Suprapubic skin (tissue), 4 donors: ENCODE results near the gene LY6G5C. TPM values are rescaled to one million over a fixed set of nuclear protein-coding genes. Genes with fewer than 3 reads are reported as not detected.

Experiments used
- DNase-seq, 2 donors: peaks; one replicate each; pipeline ENCODE4 v3.0.0-alpha.2; 2019; ENCODE audit warnings: low spot score in 2 of 2
- H3K27ac ChIP-seq: fragments of 200-600 bp; sonication (generic); one replicate; pipeline ENCODE4 v1.5.1; 2019
- H3K27me3 ChIP-seq: fragments of 200-600 bp; sonication (generic); one replicate; pipeline ENCODE4 v1.5.1; 2019
- H3K36me3 ChIP-seq: fragments of 200-600 bp; sonication (generic); one replicate; pipeline ENCODE4 v1.5.1; 2019
- H3K4me1 ChIP-seq: fragments of 200-600 bp; sonication (generic); one replicate; pipeline ENCODE4 v1.5.1; 2019
- H3K4me3 ChIP-seq: fragments of 200-600 bp; sonication (generic); one replicate; pipeline ENCODE4 v1.5.1; 2019; ENCODE audit warnings: mild to moderate bottlenecking
- H3K9me3 ChIP-seq: fragments of 200-600 bp; sonication (generic); one replicate; pipeline ENCODE4 v1.5.1; 2019
- CTCF ChIP-seq, 2 donors: fragments of 200-600 bp in 1 of 2; fragments of 450-650 bp in 1 of 2; sonication (generic) in 1 of 2; IDR thresholded peaks; one replicate each; pipeline ENCODE4 v1.5.1; 2016 to 2019; ENCODE audit warnings: antibody characterized with exemption in 2 of 2, mild to moderate bottlenecking in 1 of 2, moderate library complexity in 1 of 2
- EP300 ChIP-seq: sonication (generic); formaldehyde crosslinking; IDR thresholded peaks from one replicate; pipeline ENCODE4 v1.6.1; 2017; ENCODE audit warnings: antibody characterized with exemption
- POLR2A ChIP-seq, 2 donors: fragments of 450-650 bp; IDR thresholded peaks; one replicate each; pipeline ENCODE4 v1.6.1; 2017; ENCODE audit warnings: antibody characterized with exemption in 2 of 2, mild to moderate bottlenecking in 2 of 2, moderate library complexity in 2 of 2
- POLR2AphosphoS5 ChIP-seq, 3 donors: sonication (generic); formaldehyde crosslinking; IDR thresholded peaks; one replicate each; pipeline ENCODE4 v1.6.1; 2017; ENCODE audit warnings: antibody characterized with exemption in 3 of 3
- WGBS: methylation state at CpG from one replicate; pipeline ENCODE4 v1.1.5; 2018; 5-methylcytosine and 5-hydroxymethylcytosine counted together
- total RNA-seq, 4 donors: library from RNA; depleted of rRNA; stranded (reverse); fragments of >200 nt; gene quantifications; one replicate each; pipeline ENCODE4 v1.1.0, GENCODE V29; 2016

Gene LY6G5C
- total RNA-seq, 4 donors from 2014 or later, result 0.73 to 5.1 TPM; not detected in 2

GRCh38 chr6:31677955-31678354 is 2.9 kb downstream of the LY6G5C start:
- peaks cover 18% of the 10 kb centered on the region for H3K4me1 ChIP-seq
- WGBS, result 80% methylated on average over 8 of the region's 8 CpGs
- H3K4me3 ChIP-seq, result no peak overlapping the region
- TF ChIP-seq EP300 (no peak), POLR2AphosphoS5 (IDR thresholded peaks at IDR 0.05) (no peak), CTCF (IDR thresholded peaks at IDR 0.05) (no peak), POLR2A (IDR thresholded peaks at IDR 0.05) (no peak)
- H3K9me3 ChIP-seq, result no peaks in the 10 kb centered on the region
- no peaks in the 10 kb centered on the region for H3K27me3 ChIP-seq
- H3K27ac ChIP-seq, result no peak overlapping the region
- peaks cover 8% of the 10 kb centered on the region for H3K36me3 ChIP-seq
- DNase-seq, result no peak

GRCh38 chr6:31676904-31677303 is 4.0 kb downstream of the LY6G5C start:
- TF ChIP-seq POLR2A (IDR thresholded peaks at IDR 0.05) (no peak), CTCF (IDR thresholded peaks at IDR 0.05) (no peak), POLR2AphosphoS5 (IDR thresholded peaks at IDR 0.05) (no peak), EP300 (no peak)
- Histone ChIP-seq H3K27ac (no peak overlapping the region), H3K36me3 (peaks cover 19% of the 10 kb centered on the region), H3K27me3 (no peaks in the 10 kb centered on the region), H3K9me3 (no peaks in the 10 kb centered on the region), H3K4me3 (no peak overlapping the region), H3K4me1 (peaks cover 15% of the 10 kb centered on the region)
- WGBS, result 71% methylated on average over 6 of the region's 6 CpGs
- no peak for DNase-seq

GRCh38 chr6:31676322-31676903 is 4.5 kb downstream of the LY6G5C start:
- H3K9me3 ChIP-seq, result no peaks in the 10 kb centered on the region
- 82% methylated on average over 4 of the region's 4 CpGs for WGBS
- TF ChIP-seq CTCF (IDR thresholded peaks at IDR 0.05) (no peak), EP300 (no peak), POLR2A (IDR thresholded peaks at IDR 0.05) (no peak), POLR2AphosphoS5 (IDR thresholded peaks at IDR 0.05) (no peak)
- H3K4me3 ChIP-seq, result no peak overlapping the region
- no peak overlapping the region for H3K27ac ChIP-seq
- no peaks in the 10 kb centered on the region for H3K27me3 ChIP-seq
- peaks cover 24% of the 10 kb centered on the region for H3K36me3 ChIP-seq
- H3K4me1 ChIP-seq, result peaks cover 11% of the 10 kb centered on the region
- no peak for DNase-seq

GRCh38 chr6:31669676-31670075 is 11.2 kb downstream of the LY6G5C start, which contains the start of gene LY6G5B:
Gene LY6G5B (plus strand): TSS chr6:31669976. CDS start chr6:31670951, 975 bp downstream.
- Histone ChIP-seq H3K4me1 (peaks cover 25% of the 10 kb centered on the region), H3K4me3 (no peak within 1 kb of the TSS), H3K36me3 (peaks cover 68% of the 10 kb centered on the region), H3K9me3 (no peaks in the 10 kb centered on the region), H3K27ac (no peak within 1 kb of the TSS), H3K27me3 (no peaks in the 10 kb centered on the region)
- WGBS, result 88% methylated on average over 8 of the region's 8 CpGs
- DNase-seq, result no peak
- TF ChIP-seq POLR2A (IDR thresholded peaks at IDR 0.05) (no peak), EP300 (no peak), POLR2AphosphoS5 (IDR thresholded peaks at IDR 0.05) (no peak), CTCF (IDR thresholded peaks at IDR 0.05) (no peak)

GRCh38 chr6:31666337-31666965 is 14.4 kb downstream of the LY6G5C start:
- Histone ChIP-seq H3K27me3 (no peaks in the 10 kb centered on the region), H3K36me3 (peaks cover 50% of the 10 kb centered on the region), H3K9me3 (no peaks in the 10 kb centered on the region), H3K27ac (peak overlapping the region; percentile 98), H3K4me1 (peaks cover 51% of the 10 kb centered on the region), H3K4me3 (peak overlapping the region; percentile 84)
- WGBS, result 2% methylated on average over 15 of the region's 15 CpGs
- TF ChIP-seq POLR2A (IDR thresholded peaks at IDR 0.05), result no peak
- no peak for TF ChIP-seq CTCF (IDR thresholded peaks at IDR 0.05)
- TF ChIP-seq EP300, result no peak
- no peak for TF ChIP-seq POLR2AphosphoS5 (IDR thresholded peaks at IDR 0.05)
- no peak for DNase-seq
